Measurements from ENCODE around the gene APOBEC3A.
A peak's percentile ranks its signal among the peaks of the same experiment; 100 is the strongest.
"Not testable (repeated sequence)": the region's sequence is repeated elsewhere in the genome, so short reads cannot be mapped to it uniquely, and the experiment has no call there.

The APOBEC3A gene

DNA sequence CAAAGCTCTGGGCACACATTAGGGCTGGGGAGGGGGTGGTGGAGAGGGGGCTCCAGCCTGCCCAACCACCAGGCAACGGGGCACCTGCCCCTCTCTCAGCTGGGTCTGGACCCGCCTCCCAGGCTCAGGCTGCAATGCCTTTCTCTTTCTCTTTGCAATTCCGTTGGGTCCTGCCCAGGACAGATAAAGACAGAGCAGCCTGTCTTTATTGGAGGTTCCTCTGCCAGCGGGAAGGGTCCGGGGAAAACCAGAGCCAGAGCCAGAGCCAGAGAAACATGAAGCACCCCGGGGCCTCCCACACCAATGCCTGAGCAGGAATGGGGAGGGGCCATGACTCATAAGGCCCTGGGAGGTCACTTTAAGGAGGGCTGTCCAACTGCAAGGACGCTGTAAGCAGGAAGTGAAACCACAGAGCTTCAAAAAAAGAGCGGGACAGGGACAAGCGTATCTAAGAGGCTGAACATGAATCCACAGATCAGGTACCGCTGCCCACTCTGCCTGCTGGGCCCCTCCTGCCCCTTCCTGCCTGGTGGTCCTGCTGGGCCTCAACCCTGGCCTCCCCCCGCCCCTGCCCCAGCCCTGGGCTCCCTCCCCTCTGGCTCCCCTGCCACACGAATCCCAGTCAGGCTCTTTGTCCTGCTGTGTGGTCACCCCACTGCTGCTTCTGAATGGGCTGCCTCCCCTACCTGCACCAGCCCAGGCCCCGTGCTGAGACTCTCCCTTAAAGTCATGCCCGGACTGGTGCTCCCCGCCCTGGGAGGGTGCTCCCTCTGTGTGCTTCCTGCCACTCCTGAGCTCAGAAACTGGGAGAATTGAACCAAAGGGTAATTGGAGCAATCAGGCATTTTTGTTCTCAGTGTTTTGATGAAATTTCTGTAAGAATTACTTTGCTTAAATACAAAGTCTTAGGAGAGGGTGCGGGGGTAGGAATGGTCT lies 24.9 kb downstream of the APOBEC3A start, which contains the start of gene APOBEC3B:
Gene APOBEC3B, plus strand, starts transcription at position 356 of the 936 bp plus-strand sequence. Its CDS starts 107 bp downstream, at position 463.
- DNase-seq, result no peak

DNA sequence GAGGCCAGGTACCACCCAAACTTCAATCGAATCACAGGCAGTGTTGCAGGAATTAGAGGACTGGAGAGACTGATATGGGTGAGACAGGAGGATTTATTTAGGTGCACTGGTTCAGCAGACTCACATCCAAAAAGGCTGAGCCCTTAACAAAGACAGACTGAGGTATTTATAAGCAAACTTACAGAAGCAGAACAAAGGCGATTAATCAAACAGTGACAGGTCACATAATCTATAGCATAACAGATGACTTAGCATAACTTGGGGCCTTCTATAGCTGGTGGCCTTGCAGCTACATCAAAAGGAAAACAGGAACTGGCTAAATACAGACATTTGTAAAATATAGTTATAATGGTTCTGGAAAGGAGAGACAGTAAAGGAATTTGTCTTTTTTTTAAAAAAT lies 26.8 kb downstream of the APOBEC3A start:
- no peak for DNase-seq

DNA sequence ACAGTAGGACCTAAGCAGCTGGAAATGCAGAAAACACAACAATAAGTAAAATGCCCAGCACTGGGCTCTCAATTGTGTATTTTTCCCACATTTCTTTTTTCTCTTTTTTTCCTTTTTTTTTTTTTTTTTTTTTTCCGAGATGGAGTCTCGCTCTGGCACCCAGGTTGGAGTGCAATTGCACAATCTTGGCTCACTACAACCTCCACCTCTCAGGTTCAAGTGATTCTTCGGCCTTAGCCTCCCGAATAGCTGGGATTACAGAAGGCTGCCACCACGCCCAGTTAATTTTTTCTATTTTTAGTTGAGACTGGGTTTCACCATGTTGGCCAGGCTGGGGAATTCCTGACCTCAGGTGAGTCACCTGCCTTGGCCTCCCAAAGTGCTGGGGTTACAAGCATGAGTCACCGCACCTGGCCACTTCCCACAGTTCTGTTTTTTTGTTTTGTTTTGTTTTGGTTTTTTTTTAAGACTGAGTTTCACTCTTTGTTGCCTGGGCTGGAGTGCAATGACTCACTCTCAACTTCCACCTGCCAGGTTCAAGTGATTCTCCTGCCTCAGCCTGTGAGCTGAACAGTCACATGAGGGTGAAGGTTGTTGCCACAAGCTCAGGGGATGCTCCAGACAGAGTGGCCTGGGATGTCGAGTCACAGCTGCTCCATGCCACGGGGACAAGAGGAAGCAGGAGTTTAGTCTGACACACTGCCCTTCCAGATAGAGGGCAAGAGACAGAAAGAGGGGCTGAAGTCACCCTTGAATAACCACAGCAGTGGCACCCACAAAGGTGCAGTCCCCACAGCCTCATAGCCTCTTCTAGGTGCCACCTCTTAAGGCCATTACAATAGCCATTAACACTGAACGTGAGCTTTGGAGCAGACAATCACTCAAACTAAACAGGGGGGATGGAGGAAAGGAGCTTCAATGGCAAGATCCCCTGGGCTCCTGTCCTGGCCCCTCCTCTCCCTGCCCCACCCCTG lies 27.7 kb downstream of the APOBEC3A start:
- DNase-seq, result not testable (repeated sequence)

DNA sequence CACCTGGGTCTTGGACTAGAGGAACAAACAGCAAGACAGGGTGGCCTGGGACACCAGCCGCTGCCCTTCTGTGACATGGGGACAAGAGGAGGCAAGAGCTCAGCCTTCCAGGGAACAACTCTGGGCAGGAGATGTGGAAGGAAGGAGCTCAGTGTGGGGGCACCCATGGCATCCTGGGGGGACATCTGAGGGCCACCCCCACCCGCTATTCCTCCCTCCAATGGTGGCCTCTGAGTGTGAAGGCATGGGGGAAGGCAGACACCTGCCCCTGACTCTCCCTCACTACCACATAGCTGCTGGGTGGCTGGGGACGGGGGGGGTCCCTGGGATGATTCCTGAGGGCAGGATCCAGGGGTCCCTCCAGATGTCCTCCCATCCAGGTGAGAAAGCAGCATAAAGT lies 29.2 kb downstream of the APOBEC3A start:
- no peak for DNase-seq

DNA sequence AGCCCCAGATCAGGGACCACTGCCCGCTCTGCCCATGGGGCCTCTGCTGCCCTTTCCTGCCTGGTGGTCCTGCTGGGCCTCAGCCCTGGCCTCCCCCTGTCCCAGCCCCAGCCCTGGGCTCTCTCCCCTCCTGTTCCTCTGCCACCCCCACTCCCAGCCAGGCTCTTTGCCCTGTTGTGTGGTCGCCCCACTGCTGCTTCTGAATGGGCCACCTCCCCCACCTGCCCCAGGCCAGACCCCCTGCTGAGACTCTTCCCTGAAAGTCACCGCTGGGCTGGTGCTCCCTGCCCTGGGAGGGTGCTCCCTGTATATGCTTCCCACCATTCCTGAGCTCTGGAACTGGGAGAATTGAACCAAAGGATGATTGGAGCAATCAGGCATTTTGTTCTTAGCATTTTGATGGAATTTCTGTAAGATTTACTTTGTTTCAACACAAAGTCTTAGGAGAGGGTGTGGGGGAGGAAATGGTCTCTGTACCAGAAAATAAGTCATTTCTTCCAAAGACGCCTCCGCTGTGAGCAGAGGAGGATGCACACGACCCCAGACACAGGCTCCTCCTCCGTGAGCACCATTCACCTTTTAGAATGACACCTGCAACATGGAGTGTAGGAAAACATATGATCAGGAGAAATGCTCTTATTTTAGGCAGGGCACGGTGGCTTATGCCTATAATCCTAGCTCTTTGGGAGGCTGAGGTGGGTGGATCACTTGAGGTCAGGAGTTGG lies 29.9 kb downstream of the APOBEC3A start:
- no peak for DNase-seq

DNA sequence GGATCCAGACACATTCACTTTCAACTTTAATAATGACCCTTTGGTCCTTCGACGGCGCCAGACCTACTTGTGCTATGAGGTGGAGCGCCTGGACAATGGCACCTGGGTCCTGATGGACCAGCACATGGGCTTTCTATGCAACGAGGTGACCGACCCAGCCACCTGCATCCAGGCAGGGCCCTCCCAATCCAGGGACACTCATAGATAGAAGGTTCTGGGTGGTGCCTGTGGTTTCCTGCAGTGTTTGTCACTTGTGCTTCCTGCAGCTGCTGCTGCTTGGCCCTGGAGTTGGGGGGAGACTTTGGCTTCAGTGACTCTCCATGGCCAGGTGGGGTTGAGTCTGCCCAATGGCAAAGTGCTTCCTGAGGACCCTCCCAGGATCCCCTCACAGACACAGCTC lies 32.1 kb downstream of the APOBEC3A start:
- DNase-seq, result no peak

DNA sequence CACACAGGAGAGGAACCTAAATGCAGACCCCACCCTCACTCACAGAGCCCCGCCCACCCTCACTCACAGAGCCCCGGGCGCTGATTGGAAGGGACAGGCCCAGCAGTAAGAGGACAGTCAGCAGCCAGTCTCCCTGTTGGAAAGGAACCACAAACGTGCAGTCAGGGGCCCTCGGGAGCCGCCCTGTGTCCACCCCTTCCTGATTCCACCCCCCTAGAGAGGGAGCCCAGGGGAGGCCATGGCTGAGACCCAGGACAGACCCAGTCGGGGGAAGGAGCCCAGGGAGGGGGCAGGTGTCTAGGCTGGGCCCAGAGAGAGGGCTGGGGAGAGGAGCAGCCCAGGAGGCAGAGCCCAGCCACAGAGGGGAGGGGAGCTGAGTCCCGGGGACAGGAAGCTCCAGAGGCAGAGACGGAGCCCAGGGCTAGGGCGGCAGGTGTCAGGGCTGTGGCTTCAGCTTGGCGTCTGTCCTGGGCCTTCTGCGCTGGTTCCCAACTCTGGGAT lies 35.5 kb downstream of the APOBEC3A start:
- not testable (repeated sequence) for DNase-seq

DNA sequence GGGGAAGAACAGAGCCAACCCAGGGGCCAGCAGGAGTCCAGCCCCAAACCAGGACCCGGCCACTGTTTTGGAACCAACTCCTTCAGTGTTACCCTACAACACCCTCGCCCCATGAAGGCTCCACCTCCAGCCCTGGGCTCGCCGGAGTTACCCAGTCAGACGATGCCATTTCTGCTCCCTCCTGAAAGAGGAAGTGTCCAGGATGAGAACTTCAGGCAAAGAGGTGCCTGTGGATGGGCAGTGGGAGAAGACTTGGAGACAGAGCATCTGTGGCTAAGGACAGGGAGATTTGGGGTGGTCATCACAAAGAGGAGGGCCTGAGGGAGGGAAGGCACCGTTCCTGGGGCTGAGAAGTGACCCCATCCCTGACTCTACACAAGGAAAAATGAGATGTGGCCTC lies 38.7 kb downstream of the APOBEC3A start:
- DNase-seq, result no peak

DNA sequence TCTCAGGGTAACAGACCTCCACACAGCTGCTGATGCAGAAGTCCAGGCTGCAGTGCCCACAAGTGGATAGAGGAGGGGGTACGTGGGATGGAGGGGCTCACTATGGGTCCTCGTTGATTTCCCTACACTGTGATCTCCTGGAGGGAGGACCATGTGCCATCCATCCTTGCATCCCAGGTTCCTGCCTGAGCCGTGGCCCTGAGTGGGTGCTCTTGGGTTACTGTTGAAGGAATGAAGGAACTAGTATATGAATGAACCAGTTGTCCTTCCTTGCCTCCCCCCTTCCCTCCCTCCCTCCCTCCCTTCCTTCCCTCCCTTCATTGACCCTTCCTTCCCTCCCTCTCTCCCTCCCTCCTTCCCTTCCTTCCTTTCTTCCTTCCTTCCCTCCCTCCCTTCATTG lies 40.1 kb downstream of the APOBEC3A start:
- DNase-seq, result no peak

DNA sequence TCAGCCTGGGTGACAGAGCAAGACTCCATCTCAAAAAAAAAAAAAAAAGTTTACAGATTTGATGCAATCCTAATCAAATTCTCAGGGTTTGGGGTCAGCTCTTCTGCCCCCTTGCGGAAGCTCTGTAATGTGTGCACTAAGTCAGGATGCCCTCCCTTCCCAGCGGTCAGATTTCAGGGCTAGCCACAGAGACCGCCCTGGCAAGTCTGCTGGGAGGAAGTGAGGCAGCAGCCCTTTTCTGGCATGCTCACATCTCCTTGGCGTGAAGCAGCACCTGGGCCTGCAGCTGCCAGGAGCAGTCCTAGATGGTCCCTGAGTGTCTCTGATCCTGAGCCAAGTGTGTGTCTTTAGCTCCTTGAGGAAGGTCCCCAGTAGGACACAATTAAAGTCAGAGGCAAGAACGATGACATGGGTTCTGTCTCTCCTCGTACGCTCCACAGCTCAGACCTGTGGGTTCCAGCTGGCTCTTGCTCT lies 45.8 kb downstream of the APOBEC3A start:
- DNase-seq, result peak in 1 of 2 experiments; percentile 11

DNA sequence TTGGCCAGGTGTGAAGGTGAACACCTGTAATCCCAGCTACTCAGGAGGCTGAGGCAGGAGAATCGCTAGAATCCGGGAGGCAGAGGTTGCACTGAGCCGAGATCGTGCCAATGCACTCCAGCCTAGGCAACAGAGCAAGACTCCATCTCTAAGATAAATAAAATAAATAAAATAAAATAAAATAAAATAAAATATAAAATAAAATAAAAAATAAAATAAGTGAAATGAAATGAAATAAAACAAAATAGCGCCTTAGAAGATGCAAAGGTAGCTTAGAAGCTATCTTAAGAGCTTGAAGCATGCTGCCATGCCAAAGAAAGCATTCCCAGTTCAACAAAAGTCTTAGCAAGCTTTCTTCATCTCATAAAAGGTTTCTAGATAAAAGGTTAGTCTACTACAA lies 49.8 kb downstream of the APOBEC3A start:
- no peak for DNase-seq

DNA sequence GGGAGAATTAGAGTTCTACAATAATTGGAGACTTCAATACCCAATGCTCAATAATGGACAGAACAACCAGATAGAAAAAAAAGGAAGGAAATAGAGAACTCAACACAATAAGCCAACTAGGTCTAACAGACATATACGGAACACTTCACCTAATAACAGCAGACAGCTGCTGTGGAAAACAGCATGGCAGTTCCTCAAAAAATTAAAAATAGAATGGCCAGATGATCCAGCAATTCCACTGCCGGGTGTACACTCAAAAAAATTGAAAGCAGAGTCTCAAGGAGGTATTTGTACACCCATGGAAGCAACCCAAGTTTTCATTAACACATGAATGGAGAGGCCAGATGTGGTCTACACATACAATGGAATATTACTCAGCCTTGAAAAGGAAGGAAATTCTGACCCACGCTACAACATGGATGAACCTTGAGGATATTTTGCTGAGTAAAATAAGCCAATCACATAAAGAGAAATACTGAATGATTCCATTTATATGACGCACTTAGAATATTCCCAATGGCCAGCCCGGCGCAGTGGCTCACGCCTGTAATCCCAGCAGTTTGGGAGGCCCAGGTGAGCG lies 51.0 kb downstream of the APOBEC3A start:
- DNase-seq, result not testable (repeated sequence)

DNA sequence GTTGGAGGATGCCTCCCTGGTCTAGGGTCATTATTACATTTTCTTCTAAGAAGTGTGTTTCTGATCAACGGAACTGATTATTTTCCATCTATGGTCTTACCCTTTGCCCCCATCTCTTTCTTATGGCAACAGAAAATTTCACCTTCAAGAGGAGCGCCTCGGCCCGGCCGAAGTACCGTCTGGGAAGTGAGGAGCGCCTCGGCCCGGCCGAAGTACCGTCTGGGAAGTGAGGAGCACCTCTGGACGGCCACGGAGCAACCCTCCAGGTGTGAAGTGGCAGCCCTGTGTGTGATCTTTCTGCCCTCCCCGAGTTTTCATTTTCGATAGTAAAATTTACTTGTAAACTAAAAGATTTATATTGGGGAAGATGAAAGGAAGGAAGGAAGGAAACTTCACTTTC lies 53.5 kb downstream of the APOBEC3A start:
- no peak for DNase-seq
